HG03571 (cell line): Measurements from ENCODE around the gene ERC2.

Experiments used
- ATAC-seq: cut with Tn5 transposase; IDR thresholded peaks from one replicate; pipeline ENCODE4 v1.9.1; 2021; ENCODE audit not compliant: unreplicated experiment

The ERC2 gene

DNA sequence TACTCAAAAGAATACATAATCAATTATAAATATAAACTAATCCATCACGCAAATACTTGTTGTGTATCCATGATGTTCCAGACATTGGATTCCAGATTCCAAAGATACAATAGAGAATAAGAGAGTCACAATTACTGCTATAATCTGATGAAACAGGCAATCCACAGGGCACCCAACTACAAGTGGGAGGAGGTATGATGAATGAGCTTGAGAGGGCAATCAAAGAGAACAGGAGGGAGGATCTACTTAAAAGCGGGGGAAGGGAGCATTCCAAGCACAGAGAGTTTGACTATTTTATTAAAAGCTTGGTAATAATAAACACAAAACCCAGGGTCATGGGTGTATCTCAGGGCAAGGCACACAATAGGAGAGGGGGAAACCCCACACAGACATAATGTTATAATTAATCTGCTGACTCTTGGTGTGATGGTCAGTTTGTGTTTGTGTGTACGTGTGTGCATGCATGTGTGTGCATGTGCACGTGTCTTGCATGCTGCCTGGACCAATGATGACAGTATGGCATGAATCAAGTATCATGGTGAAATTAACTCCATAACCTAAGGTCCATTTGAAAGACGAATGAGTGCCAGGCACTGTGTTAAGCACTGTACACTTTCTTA is 655.8 kb downstream of the ERC2 start:
- no peak for ATAC-seq

DNA sequence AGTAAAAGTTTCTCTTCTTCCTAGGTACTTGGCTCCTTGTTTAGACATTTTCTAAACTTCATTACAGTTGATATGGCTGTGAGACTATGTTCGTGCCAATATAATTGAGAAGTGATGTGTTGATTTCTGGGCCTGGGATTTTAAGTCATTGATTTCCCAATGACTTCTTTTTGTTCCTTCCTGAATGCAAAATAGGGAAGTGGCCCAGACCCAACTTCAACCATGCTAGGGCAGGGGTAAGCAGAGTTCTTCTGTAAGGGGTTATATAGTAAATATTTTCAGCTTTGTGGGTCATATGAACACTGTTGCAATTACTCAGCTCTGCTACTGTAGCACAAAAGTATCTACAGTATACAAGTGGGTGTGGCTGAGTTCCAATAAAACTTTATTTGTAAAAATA is 661.1 kb downstream of the ERC2 start:
- no peak for ATAC-seq

DNA sequence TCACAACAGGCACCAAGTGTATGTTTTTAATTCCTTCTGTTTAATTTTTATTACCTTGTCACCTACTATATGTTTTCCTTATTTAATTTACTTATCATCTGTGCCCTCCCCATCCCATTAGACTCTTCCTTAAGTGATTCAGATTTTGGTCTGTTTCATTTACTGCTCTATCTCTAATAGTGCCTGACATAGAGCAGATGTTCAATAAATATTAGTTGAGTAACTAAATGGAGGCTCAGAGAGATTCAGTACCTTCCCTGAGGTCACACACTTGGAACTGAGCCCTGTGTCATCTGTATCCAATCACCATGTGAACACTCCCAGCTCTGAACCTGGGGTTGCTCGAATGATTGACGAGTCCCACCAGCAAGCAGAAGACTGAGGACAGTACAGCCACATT is 663.1 kb downstream of the ERC2 start:
- no peak for ATAC-seq

DNA sequence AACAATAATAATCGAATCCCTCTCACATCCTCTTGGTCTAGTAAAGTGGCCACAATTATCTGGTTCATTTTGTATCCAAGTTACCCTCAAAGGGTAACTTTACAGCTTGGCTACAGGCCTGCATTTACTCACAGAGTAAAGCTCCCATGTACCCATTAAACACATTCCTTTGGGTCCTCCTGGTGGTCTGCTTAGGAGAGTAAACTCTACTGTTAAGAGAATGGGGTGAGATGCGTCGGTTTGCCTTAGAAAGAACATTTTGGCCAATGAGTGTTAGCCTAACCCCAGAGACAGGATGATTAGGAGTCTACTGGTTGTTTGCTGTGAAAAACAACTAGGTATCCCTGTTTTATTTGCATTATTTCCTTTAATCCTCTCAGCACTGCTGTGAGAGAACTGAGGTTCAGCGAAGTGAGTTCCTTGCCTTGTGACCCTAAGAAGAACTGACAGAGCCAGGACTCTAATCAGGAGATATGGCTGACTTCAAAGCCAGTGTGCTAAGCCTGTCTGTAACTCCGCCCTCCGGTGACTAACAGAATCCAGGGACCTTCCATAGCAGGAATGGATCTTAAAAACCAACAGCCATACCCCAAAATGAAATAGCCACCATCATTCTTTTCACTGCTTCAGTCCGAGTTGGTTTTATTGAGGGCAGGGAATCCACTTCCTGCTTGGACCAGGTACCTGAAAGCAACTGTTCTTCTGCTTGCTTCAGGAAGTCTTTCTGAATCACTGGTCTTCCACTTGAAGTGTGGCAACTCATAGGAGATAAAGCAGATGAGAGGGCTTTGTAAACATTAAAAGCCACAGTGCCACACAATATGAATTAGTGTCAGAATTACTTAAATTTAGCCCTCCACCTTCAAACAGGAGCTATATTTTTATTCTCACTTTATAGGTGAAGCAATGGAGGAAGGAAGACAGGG is 663.8 kb downstream of the ERC2 start:
- ATAC-seq = no peak

DNA sequence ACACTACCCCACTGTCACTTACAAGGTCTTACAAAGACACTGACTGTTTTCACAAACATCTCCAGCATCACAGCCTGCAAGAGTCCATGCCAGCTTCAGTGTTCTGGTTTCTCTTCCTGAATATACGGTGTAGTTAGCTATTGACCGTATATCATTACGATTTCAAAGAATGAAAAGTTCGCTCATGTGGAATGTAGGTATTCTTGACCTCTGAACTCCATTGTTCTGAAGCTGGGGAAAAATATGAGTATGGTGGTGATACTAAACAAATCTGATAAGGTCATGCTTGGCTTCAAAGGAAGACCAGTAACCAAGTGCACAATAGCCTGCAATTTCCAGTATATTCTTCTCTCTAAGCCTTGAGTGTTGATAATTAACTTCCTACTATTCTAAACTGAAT is 665.5 kb downstream of the ERC2 start:
- ATAC-seq = no peak

DNA sequence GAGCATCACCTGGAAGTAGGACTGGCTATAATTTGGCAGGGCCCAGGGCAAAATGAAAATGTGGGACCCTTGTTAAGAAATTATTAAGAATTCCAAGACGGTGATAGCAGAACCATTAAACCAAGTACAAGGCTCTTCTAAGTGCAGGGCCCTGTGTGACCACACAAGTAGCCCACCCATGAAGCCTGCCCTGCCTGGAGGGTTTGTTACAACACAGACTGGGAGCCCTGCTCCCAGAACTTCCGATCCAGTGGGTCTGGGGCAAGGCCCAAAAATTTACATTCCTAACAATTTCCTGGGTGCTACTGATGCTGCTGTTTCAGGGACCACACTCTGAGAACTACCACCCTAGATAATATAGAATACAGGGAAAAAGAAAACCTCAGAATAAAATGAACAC is 666.6 kb downstream of the ERC2 start:
- ATAC-seq = no peak

DNA sequence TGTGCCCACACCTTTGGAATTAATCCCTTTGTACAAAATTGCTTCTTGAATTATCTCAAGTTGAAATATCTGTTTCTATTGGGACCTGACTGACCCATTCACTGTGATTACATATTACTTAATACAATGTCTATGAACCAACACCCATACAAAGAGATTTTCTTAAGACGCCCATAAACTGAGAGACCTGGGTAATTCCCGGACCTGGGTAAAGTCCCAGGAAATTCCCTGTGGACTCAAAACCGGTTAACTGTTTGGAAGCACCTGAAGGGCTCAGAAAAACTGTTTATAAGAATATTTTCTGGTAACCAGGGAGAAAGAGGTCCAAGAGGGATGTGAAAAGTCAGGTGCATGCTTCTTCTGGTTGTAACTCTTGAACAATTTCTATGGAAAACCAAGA is 667.2 kb downstream of the ERC2 start:
- ATAC-seq = no peak

DNA sequence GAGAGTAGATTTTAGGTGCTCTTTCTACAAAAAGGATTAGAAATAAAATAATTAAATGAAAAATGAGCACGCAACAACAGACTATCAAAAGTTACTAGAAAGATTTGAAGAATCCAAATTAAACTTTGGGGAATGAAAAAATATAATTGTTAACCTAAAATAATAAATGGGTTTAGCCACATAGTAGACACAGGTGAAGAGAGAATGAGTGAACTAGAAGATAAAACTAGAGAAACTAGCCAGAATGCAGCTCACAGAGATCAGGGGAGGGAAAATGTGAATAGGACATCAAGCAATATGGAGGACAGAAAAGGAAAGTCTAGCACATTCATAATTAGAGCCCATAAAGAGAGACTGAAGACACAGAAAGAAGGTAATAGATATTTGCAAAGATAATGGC is 670.5 kb downstream of the ERC2 start:
- no peak for ATAC-seq

DNA sequence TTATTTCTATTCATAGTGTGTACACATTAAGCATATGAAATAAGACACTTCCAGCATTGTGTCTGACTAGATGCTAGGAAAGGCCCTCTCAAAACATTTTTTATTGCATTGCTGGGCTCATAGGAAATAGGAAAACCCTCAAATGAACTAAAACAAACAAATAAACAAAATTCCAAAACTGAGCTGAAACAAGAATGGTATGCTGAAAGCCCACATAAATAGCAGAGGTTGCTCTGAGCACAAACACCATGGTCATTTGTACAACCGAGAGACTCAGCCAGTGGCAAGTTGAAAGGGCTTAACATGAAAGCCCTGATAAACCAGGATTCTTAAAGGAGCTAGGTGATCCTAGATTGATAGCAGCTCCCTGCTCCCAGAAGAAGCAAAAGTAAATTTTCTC is 671.2 kb downstream of the ERC2 start:
- ATAC-seq = no peak

DNA sequence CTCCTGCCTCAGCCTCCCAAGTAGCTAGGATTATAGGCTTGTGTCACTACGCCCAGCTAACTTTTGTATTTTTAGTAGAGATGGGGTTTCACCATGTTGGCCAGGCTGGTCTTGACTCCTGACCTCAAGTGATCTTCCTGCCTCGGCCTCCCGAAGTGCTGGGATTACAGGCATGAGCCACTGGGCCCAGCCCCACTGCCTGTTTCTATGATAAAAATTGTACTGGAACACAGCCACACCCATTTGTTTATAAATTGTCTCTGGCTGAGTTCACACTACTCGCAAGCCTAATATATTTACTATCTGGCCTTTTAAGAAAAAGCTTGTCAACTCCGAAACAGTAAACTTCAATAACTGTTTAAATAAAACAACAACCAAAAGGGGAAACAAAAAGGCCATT is 671.7 kb downstream of the ERC2 start:
- no peak for ATAC-seq

DNA sequence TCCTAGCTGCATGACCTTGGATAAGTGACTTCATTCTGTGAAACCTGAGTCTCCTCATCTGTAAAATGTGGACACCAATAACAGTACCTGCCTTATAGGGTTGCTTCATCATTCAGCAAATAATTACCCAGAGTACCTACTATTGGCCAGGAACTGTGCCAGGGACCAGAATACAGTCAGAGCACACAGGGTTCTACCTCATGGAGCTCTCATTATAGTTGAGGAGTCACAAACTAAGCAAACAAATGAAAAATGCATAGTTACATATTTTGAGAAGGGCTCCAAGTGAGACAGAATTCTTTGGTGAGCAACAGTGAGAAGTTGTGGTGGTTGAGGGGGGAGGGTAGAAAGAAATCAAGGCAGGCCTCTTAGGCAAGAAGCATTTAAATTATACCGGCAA is 672.5 kb downstream of the ERC2 start:
- ATAC-seq = no peak

DNA sequence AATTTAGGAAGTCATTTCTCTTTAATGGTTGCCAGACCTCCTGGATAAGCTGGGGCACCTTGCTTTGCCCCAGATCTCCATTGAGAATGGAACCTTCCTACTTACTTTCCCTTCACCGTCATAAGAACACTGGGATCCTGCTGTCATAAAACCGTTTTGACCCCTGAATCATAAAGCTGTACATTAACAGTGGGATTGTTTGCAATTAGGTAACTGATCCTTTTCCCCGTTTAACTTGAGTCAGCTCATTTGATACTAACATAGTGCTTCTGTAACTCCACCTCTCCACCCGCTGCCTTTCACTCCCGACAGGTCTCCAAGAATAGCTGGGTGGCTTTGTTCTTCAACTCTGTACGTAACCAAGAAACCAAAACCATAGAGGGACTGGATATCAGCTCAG is 673.0 kb downstream of the ERC2 start:
- no peak for ATAC-seq

DNA sequence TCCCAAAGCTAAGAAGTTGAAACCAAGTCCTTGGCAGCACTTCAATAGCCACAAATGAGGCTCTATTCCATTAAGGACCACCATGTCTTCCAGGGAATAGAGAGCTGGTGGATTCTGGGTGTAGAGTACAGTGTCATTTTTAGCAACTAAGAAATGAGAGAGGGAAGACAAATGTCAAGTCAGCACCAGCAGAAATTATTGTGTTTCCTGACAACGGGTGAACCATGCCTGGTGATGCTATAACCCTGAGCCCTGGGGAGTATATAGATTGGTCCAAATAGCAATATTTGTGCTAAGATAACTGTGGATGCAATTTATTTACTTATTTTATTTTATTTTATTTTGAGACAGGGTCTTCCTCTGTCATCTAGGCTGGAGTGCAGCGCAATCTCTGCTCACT is 675.5 kb downstream of the ERC2 start:
- ATAC-seq = no peak

DNA sequence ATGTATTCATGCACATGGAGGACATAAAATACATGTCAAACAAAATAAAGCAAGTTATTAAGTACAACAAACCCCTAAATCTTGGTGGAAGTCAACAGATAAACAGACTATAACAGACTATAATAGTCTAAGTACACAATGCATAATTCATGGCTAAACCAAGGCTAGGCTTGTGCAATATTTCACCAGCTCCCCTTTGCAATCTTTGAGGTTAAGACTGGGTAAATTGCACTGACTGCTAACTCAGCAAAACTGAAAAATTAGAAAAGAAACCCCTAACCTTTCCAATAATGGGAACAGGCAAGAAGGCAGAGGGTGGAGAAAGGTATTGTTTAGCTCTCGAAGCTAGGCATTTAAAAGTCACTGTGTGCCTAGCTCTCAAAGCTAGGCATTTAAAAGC is 676.3 kb downstream of the ERC2 start:
- ATAC-seq = no peak

DNA sequence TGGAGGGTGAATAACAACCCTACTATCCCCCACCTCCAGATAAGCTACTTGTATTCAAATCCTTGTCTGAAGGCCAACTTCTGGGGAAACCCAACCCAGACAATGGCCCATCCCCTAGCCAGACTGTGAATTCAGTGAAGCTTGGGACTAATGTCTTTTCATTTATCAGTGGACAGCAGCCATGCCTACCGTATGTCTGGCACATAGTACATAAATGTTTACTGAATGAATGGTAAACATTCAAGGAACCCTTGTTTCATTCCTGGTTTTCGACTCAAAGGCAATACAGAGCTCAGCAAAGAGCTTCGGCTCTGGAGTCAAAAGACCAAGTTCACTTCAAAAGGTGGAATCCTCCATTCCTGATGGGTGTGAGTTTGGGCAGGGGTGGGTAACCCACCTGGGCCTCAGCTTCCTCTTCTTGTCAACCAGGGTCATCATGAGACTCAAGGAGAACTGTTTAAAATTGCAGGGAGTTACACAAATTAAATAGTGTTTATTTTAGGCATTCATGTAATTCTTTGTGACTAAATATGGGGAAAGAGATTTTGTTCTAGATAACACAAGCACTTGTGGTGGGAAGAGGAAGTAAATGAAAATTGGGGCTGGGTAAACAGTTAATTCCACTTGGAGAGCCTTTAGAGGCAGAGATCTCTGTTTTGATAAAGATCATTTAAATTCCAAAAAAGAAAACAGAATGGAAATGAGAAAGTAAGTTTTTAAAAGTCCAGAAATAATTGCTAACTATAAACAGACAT is 677.5 kb downstream of the ERC2 start:
- ATAC-seq = no peak

DNA sequence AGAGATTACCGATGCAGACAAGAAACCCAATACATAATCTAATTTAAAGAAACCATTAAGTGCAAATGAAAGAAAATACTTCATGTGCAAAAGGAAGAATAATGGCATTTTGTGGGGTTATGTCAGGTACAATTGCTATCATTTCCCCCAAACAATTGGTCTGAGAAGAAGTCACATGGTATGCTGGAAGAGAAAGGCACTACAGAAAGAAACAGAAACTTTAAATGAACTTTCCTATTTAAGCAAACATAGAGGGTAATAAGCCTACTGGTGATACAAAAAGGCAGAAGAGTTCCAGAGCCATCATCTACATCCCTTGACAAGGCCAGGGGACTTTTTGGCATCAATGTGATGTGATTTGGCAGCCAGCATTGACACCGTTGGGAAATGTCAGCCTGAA is 678.8 kb downstream of the ERC2 start:
- ATAC-seq = no peak

DNA sequence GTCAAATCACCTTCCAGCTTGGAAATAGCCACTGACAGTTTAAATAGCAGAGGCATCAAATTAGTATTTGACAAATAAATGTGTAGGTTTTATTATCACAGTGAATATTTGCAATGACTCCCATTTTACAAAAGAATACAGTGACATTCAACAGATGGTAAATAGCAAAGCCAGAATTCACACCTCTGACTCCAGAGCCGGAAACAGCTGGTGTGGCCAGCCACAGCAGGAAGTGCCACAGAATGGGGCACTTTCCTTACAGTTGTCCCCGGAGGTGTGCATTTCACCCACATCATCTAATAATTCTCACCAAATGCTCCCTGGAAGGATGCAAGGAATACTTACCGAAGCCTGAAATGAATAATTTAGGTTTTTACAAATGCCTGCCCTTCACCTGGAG is 685.5 kb downstream of the ERC2 start:
- no peak for ATAC-seq

DNA sequence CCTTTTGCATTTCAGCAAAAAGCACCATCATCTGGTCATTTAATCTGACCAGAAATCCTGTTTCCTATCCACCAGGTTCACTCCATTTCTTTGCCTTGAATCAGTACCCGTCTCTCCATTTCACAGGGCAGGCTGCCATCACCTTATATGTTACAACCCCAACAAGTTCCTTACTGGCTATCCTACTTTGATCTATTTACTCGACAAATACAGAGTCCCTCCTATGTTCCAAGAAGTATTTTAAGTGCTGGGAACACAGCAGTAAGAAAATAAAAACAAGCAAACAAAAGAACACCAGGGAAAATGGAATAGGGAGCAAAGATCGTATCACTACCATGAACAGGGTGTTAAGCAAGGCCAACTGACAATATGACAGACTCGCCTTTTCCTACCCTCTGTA is 685.9 kb downstream of the ERC2 start:
- no peak for ATAC-seq

DNA sequence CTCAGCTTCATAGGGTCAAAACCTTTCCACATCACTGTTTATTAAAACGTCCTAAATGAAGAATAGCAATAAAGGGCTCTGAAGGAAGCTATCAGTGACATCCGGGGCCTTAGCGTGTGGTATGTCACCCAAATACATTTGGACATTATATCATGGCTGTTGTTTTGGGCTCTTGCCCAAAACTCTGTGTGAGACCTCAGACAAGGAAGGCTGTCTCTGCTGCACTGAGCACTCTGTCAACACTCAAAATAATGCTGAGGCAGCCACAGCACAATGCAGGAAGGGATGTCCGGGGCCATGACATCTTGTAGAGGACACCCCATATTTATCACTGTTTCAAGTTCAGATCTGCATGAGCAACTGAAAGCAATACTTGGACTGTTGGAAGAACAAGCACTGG is 687.4 kb downstream of the ERC2 start:
- no peak for ATAC-seq

DNA sequence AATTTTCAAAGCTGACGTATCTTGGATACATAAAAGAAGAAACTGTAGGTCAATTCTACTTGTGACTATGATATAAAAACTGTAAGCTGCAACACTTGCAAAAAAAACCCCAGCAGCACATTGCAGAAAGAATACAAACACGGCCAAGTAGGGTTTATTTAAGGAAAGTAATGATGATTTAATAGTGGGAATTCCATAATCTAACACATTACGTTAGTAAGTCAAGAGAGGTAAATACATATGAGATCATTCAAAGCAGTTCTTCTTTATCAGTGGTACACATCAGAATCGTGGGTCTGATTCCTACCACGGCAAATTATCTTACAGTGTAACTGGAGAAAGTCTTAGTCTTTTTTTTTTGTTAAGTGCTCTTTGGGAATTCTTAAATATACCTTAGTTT is 688.7 kb downstream of the ERC2 start:
- no peak for ATAC-seq

DNA sequence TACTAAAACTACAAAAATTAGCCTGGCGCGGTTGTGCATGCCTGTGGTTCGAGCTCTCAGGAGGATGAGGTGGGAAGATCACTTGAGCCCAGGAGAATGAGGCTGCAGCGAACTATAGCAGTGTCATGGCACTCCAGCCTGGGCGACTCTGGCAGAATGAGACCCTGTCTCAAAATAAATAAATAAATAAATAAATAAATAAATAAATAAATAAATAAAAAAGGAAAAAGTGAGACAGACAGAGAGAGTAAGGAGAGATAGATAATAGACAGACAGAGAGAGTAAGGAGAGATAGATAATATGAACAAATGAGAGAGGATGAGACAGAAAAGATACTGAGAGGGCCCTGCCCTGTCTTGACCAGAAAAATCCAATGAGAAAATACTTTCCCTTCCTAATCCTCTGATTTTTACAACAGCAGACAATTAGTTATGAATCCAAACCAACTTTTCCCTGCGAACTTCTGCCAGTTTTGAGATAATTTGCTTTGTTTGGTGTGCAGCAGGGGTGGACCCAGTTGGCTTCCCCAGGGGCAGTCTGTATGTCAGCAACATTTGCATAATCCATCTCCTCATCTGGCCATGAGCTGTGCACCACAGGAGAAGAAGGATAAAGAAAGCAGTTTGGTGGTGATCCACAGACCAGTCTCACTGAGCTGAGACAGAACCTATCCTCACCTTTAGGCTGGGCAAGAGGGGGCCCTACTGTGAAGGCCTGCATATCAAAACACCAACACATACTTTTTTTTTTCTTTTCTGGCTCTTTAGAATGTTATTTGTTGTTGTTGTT is 692.7 kb downstream of the ERC2 start:
- no peak for ATAC-seq
